Keratinocyte (primary cell): ENCODE data around the gene ABI1.

Experiments
- EZH2 ChIP-seq: IDR thresholded peaks from one replicate; pipeline ENCODE4 v1.6.1; 2012; ENCODE audit warnings: inconsistent platforms, mild to moderate bottlenecking, low read length, moderate library complexity
- TF ChIP-seq, protein P1 (sequence below), 3 experiments: IDR thresholded peaks in 1 of 3; conservative IDR thresholded peaks in 1 of 3; optimal IDR thresholded peaks in 1 of 3; 2 replicates in 2 of 3; 3 replicates in 1 of 3; pipeline versions ENCODE3 to v1.5.1; 2011; ENCODE audit warnings: low read length in 3 of 3, mild to moderate bottlenecking in 3 of 3, moderate library complexity in 2 of 3, control low read depth in 1 of 3, inconsistent platforms in 1 of 3; ENCODE audit not compliant: insufficient read depth in 2 of 3; ENCODE audit errors: extremely low read depth in 1 of 3

DNA sequence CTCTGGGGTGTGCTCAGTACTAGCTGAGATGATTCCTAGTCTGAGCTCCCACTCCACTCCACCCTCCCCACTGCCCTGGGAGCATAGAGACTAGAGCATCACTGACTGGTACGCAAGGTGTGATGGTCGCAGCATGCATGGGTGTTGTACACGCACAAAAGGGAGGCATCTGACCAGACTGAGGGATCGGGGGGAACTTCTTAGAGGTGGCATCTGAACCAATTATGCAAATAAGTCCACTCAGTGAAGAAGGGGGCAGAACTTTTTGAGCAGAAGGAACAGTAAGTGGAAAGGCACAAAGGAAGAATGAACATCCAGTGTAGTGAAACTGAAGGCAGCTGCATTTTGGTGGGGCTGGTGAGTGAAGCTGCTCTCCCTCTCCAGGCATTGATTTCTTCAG is 137.7 kb downstream of the ABI1 start:
- TF ChIP-seq, protein P1, sequence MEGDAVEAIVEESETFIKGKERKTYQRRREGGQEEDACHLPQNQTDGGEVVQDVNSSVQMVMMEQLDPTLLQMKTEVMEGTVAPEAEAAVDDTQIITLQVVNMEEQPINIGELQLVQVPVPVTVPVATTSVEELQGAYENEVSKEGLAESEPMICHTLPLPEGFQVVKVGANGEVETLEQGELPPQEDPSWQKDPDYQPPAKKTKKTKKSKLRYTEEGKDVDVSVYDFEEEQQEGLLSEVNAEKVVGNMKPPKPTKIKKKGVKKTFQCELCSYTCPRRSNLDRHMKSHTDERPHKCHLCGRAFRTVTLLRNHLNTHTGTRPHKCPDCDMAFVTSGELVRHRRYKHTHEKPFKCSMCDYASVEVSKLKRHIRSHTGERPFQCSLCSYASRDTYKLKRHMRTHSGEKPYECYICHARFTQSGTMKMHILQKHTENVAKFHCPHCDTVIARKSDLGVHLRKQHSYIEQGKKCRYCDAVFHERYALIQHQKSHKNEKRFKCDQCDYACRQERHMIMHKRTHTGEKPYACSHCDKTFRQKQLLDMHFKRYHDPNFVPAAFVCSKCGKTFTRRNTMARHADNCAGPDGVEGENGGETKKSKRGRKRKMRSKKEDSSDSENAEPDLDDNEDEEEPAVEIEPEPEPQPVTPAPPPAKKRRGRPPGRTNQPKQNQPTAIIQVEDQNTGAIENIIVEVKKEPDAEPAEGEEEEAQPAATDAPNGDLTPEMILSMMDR (optimal IDR thresholded peaks at IDR 0.05 in 1 of 3, IDR thresholded peaks at IDR 0.05 in 1 of 3, conservative IDR thresholded peaks at IDR 0.05 in 1 of 3; ENCODE audit: extremely low read depth in 1 of 3, insufficient read depth in 2 of 3, low read length in 3 of 3), result no peak
- TF ChIP-seq EZH2, result no peak
